Peyer's patch (tissue), 4 donors: Measurements from ENCODE around the gene FILIP1. TPM values are rescaled to one million over a fixed set of nuclear protein-coding genes. Genes with fewer than 3 reads are reported as not detected.
"Not testable (repeated sequence)": the region's sequence is repeated elsewhere in the genome, so short reads cannot be mapped to it uniquely, and the experiment has no call there.

Source experiments
- DNase-seq, 3 donors: peaks; one replicate each; pipeline ENCODE4 v3.0.0-alpha.2; 2017 to 2019
- H3K27ac ChIP-seq, 4 donors: fragments of 200-600 bp; sonication (generic); one replicate each; pipeline ENCODE4 v1.5.1; 2016 to 2019
- H3K27me3 ChIP-seq, 2 donors: fragments of 200-600 bp; sonication (generic); one replicate each; pipeline ENCODE4 v1.5.1; 2019
- H3K36me3 ChIP-seq, 3 donors: fragments of 200-600 bp; sonication (generic); one replicate each; pipeline ENCODE4 v1.5.1; 2016 to 2019
- H3K4me1 ChIP-seq, 4 donors: fragments of 200-600 bp; sonication (generic); one replicate each; pipeline ENCODE4 v1.5.1; 2016 to 2019
- H3K4me3 ChIP-seq, 4 donors: fragments of 200-600 bp; sonication (generic); 1 replicate in 3 of 4; 2 replicates in 1 of 4; pipeline ENCODE4 v1.5.1; 2016 to 2019; ENCODE audit warnings: mild to moderate bottlenecking in 1 of 4
- H3K9me3 ChIP-seq, 4 donors: fragments of 200-600 bp; sonication (generic); one replicate each; pipeline ENCODE4 v1.5.1; 2016 to 2019; ENCODE audit warnings: mild to moderate bottlenecking in 1 of 4
- POLR2A ChIP-seq, 2 donors: fragments of 450-650 bp; IDR thresholded peaks; one replicate each; pipeline ENCODE4 v1.5.1; 2017; ENCODE audit warnings: antibody characterized with exemption in 2 of 2, mild to moderate bottlenecking in 2 of 2, moderate library complexity in 2 of 2
- total RNA-seq, 4 donors: library from RNA; depleted of rRNA; stranded (reverse); fragments of >200 nt; gene quantifications; one replicate each; pipeline ENCODE4 v1.1.0, GENCODE V29; 2016
- TF ChIP-seq, protein P1 (sequence below), 6 experiments: fragments of 450-650 bp in 4 of 6; fragments of 200-600 bp in 2 of 6; sonication (generic) in 1 of 6; IDR thresholded peaks; one replicate each; pipeline ENCODE4 v1.5.1; 2017 to 2019; ENCODE audit warnings: antibody characterized with exemption in 6 of 6, mild to moderate bottlenecking in 3 of 6, moderate library complexity in 1 of 6

FILIP1 gene
- total RNA-seq, 4 donors from 2014 or later = 1.1 to 7.4 (median 4.0) TPM

DNA sequence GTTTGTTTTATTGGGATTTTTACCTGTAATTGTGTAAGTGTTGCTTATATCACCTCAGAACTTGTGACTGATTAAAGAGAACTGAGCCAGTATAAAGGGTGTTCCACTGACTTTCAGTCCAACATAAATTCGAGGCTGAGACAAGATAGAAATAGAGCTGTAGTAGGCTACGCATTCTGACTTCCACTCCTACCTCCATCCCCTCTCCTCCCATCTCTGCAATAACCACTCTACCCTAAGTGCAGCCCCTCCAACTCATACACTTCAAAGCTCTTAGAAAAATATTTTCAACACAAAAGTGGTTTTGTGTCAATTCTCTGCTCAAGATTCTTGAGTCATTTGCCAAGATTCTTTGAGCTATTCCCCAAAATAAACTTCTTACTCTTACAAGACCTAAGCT, 48.7 kb downstream of the FILIP1 start:
- H3K36me3 ChIP-seq = no peaks in the 10 kb centered on the region
- no peak overlapping the region for H3K4me3 ChIP-seq
- H3K9me3 ChIP-seq = no peaks in the 10 kb centered on the region
- H3K4me1 ChIP-seq = no peaks in the 10 kb centered on the region
- TF ChIP-seq, protein P1, sequence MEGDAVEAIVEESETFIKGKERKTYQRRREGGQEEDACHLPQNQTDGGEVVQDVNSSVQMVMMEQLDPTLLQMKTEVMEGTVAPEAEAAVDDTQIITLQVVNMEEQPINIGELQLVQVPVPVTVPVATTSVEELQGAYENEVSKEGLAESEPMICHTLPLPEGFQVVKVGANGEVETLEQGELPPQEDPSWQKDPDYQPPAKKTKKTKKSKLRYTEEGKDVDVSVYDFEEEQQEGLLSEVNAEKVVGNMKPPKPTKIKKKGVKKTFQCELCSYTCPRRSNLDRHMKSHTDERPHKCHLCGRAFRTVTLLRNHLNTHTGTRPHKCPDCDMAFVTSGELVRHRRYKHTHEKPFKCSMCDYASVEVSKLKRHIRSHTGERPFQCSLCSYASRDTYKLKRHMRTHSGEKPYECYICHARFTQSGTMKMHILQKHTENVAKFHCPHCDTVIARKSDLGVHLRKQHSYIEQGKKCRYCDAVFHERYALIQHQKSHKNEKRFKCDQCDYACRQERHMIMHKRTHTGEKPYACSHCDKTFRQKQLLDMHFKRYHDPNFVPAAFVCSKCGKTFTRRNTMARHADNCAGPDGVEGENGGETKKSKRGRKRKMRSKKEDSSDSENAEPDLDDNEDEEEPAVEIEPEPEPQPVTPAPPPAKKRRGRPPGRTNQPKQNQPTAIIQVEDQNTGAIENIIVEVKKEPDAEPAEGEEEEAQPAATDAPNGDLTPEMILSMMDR (IDR thresholded peaks at IDR 0.05) = no peak
- no peak for TF ChIP-seq POLR2A (IDR thresholded peaks at IDR 0.05)
- DNase-seq = no peak
- no peak overlapping the region for H3K27ac ChIP-seq
- no peaks in the 10 kb centered on the region for H3K27me3 ChIP-seq

DNA sequence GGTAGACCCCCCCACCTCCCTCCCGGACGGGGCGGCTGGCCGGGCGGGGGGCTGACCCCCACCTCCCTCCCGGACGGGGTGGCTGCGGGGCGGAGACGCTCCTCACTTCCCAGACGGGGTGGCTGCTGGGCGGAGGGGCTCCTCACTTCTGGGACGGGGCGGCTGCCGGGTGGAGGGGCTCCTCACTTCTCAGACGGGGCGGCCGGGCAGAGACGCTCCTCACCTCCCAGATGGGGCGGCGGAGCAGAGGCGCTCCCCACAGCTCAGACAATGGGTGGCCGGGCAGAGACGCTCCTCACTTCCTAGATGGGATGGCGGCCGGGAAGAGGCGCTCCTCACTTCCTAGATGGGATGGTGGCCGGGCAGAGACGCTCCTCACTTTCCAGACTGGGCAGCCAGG, 51.7 kb downstream of the FILIP1 start:
- not testable (repeated sequence) for H3K27ac ChIP-seq, H3K4me3 ChIP-seq, H3K36me3 ChIP-seq, H3K27me3 ChIP-seq, DNase-seq, H3K9me3 ChIP-seq, H3K4me1 ChIP-seq

DNA sequence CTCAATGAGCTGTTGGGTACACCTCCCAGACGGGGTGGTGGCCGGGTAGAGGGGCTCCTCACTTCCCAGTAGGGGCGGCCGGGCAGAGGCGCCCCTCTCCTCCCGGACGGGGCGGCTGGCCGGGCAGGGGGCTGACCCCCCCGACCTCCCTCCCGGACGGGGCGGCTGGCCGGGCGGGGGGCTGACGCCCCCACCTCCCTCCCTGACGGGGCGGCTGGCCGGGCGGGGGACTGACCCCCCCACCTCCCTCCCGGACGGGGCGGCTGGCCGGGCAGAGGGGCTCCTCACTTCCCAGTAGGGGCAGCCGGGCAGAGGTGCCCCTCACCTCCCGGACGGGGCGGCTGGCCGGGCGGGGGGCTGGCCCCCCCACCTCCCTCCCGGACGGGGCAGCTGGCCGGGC, 52.1 kb downstream of the FILIP1 start:
- H3K27me3 ChIP-seq, H3K4me1 ChIP-seq: not testable (repeated sequence)

DNA sequence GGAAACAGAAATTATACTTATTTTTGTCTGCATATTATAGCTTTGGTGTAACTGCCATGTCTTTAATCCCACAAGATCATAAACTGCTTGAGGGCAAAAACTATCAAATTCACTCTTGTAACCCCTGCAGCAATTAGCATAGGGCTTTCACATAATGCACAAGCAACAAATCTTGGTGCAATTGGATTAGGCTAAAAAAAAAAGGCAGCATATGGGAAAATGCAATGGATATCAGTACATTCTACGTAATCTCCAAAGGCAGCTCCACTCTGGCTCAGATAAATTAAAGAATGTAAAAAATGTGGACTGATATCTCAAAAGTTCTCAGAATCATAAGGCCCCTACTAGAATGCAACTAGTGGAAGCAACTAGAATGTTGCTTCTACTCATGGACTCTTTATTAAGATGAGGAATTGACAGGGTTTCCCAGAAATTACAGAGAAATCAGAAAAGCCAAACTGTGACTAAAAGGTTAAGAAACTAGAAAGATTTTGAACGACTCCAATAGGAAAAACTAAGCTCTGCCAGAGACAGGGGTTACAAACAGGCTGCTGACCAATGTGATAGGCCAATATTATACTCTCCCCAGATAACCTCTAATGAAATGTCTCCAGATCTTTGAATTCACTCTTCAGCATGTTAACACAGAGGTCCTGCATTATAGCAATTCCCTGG, 55.0 kb downstream of the FILIP1 start:
- no peak for DNase-seq
- H3K27ac ChIP-seq = peak overlapping the region in 1 of 4 donors; percentile 56

More for the DNA sequence above, 52.1 kb downstream of the FILIP1 start:
- H3K27ac ChIP-seq, H3K36me3 ChIP-seq, H3K4me3 ChIP-seq, H3K9me3 ChIP-seq, DNase-seq: not testable (repeated sequence)

DNA sequence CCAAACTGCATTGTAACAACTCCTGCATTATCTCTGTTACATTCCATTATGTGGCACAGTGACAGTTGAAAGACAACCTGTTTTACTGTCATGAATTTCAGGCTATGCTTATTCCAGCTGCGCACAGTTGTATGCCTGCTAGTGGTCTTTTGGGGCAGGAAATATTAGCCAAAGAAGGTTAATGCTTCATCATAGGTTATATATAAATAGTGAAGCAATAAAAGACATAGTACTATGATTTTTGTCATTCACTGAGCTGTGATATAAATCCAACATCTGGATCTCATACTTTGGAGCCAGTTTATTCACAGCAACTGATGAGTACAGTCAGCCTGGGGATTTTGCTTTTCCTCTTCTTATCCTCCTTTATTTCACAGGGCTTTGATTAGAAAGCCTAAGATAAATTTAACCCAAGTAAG, 55.6 kb downstream of the FILIP1 start:
- no peak for DNase-seq
- Histone ChIP-seq H3K4me3 (no peak overlapping the region), H3K27ac (peak overlapping the region in 3 of 4 donors; percentile 6 to 56 (median 28)), H3K27me3 (no peaks in the 10 kb centered on the region), H3K4me1 (no peaks in the 10 kb centered on the region), H3K36me3 (no peaks in the 10 kb centered on the region), H3K9me3 (no peaks in the 10 kb centered on the region)
- TF ChIP-seq, protein P1 (IDR thresholded peaks at IDR 0.05) = no peak
- TF ChIP-seq POLR2A (IDR thresholded peaks at IDR 0.05) = no peak

More for the DNA sequence above, 55.0 kb downstream of the FILIP1 start:
- H3K27me3 ChIP-seq = no peaks in the 10 kb centered on the region
- H3K36me3 ChIP-seq = no peaks in the 10 kb centered on the region
- H3K9me3 ChIP-seq = no peaks in the 10 kb centered on the region
- TF ChIP-seq, protein P1 (IDR thresholded peaks at IDR 0.05) = no peak
- TF ChIP-seq POLR2A (IDR thresholded peaks at IDR 0.05) = no peak
- H3K4me3 ChIP-seq = no peak overlapping the region
- H3K4me1 ChIP-seq = no peaks in the 10 kb centered on the region

DNA sequence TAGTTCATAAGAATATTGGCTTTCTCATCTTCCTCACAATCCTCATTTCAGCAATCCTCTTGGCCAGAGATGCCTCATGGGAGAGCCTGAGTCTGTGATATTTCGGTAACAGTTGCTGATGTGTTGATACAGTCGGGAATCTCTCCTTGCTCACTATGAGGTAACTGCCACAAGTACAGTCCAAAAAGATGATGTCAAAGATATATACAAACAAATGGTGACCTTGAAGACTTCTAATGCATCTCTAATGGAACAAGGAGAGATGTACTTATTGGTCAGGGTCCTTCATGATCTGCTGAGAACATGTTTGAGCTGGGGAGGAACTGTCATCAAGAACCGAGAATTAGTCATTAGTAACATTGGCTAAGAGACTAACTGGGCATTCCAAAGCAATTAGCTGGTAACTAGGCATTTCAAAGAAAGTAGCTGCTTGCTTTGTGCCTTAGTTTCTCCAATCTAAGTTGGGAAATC, 56.1 kb downstream of the FILIP1 start:
- Histone ChIP-seq H3K4me3 (no peak overlapping the region), H3K4me1 (no peaks in the 10 kb centered on the region), H3K27ac (peak overlapping the region in 2 of 4 donors; percentile 4 to 56), H3K9me3 (no peaks in the 10 kb centered on the region), H3K27me3 (no peaks in the 10 kb centered on the region), H3K36me3 (no peaks in the 10 kb centered on the region)
- no peak for DNase-seq
- TF ChIP-seq POLR2A (IDR thresholded peaks at IDR 0.05) = no peak
- TF ChIP-seq, protein P1 (IDR thresholded peaks at IDR 0.05) = no peak
